A549 (cell line): Measurements from ENCODE around the gene SARDH.

Experiments
- CBX8 ChIP-seq: fragments of 200-600 bp; sonication (generic); IDR thresholded peaks from 2 replicates; pipeline ENCODE4 v1.6.1; 2016
- CEBPB ChIP-seq, 2 experiments: fragments of >200 bp in 1 of 2; sonication (Bioruptor Twin) in 1 of 2; formaldehyde crosslinking in 1 of 2; IDR thresholded peaks; 2 replicates each; pipeline ENCODE4 v1.6.1; 2012 to 2016
- CHD2 ChIP-seq: fragments of 150-350 bp; IDR thresholded peaks from 2 replicates; pipeline ENCODE4 v1.6.1; 2014; ENCODE audit warnings: low read length; ENCODE audit not compliant: partially characterized antibody
- CHD4 ChIP-seq: fragments of 200-600 bp; sonication (generic); IDR thresholded peaks from 2 replicates; pipeline ENCODE4 v1.6.1; 2016; ENCODE audit warnings: antibody characterized with exemption, mild to moderate bottlenecking, borderline replicate concordance
- POLR2A ChIP-seq: IDR thresholded peaks from 2 replicates; pipeline ENCODE4 v1.6.1; 2012; ENCODE audit warnings: mild to moderate bottlenecking, low read length
- SREBF2 ChIP-seq: fragments of 450-650 bp; IDR thresholded peaks from 2 replicates; pipeline ENCODE4 v1.6.1; 2014; ENCODE audit warnings: mild to moderate bottlenecking, moderate library complexity
- TF ChIP-seq, protein P1 (sequence below): fragments of >200 bp; sonication (Bioruptor Twin); formaldehyde crosslinking; IDR thresholded peaks from 3 replicates; pipeline ENCODE4 v1.5.1; 2016
- TF ChIP-seq, protein P2 (sequence below): IDR thresholded peaks from 2 replicates; pipeline ENCODE4 v1.6.1; 2012

DNA sequence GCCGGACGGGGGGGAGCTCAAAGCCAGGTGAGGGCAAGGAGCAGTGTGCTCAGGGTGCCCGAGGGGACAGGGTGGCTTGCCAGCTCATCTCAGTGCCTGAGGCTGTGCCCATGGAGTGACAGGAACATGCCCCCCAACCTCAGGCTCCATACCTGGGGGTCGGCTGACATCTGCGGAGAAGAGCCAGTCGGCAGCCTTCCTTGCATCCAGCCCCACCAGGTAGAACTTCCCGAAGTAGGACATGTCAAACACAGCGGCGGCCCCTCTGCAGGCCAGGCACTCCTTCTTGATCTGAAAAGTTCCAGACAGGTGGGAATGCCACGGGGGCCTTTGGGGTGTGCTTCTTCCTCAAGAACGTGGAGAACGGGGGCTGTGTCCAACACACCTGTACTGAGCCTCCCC is 42.1 kb downstream of the SARDH start:
- TF ChIP-seq, protein P1, sequence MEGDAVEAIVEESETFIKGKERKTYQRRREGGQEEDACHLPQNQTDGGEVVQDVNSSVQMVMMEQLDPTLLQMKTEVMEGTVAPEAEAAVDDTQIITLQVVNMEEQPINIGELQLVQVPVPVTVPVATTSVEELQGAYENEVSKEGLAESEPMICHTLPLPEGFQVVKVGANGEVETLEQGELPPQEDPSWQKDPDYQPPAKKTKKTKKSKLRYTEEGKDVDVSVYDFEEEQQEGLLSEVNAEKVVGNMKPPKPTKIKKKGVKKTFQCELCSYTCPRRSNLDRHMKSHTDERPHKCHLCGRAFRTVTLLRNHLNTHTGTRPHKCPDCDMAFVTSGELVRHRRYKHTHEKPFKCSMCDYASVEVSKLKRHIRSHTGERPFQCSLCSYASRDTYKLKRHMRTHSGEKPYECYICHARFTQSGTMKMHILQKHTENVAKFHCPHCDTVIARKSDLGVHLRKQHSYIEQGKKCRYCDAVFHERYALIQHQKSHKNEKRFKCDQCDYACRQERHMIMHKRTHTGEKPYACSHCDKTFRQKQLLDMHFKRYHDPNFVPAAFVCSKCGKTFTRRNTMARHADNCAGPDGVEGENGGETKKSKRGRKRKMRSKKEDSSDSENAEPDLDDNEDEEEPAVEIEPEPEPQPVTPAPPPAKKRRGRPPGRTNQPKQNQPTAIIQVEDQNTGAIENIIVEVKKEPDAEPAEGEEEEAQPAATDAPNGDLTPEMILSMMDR = no peak
- TF ChIP-seq, protein P2, sequence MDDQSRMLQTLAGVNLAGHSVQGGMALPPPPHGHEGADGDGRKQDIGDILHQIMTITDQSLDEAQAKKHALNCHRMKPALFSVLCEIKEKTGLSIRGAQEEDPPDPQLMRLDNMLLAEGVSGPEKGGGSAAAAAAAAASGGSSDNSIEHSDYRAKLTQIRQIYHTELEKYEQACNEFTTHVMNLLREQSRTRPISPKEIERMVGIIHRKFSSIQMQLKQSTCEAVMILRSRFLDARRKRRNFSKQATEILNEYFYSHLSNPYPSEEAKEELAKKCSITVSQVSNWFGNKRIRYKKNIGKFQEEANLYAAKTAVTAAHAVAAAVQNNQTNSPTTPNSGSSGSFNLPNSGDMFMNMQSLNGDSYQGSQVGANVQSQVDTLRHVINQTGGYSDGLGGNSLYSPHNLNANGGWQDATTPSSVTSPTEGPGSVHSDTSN = no peak
- TF ChIP-seq CBX8 = no peak
- no peak for TF ChIP-seq POLR2A
- no peak for TF ChIP-seq SREBF2
- TF ChIP-seq CHD2 = no peak
- no peak for TF ChIP-seq CEBPB (IDR thresholded peaks at IDR 0.05)
- TF ChIP-seq CHD4 = no peak
